Choroid plexus epithelial cell (primary cell): ENCODE data around the gene DENND5B.

ENCODE experiments used
- DNase-seq: peaks from one replicate; pipeline ENCODE4 v3.0.0-alpha.2; 2010; ENCODE audit warnings: low read depth
- H3K4me3 ChIP-seq: 2 replicates; pipeline ENCODE4 v1.5.1; 2011; ENCODE audit warnings: low read depth, mild to moderate bottlenecking, control low read depth, low read length, moderate library complexity
- CTCF ChIP-seq: conservative IDR thresholded peaks from 2 replicates; pipeline ENCODE4 v1.5.1; 2011; ENCODE audit warnings: low read depth, mild to moderate bottlenecking, control low read depth, inconsistent platforms, low read length, moderate library complexity

The DENND5B gene

GRCh38 chr12:31342286-31342685 lies 248.7 kb downstream of the DENND5B start:
- H3K4me3 ChIP-seq, result no peak overlapping the region
- no peak for TF ChIP-seq CTCF
- DNase-seq, result peak; percentile 5

GRCh38 chr12:31339831-31340622 lies 250.9 kb downstream of the DENND5B start:
- DNase-seq, result no peak
- H3K4me3 ChIP-seq, result no peak overlapping the region

GRCh38 chr12:31337952-31338351 lies 253.0 kb downstream of the DENND5B start:
- TF ChIP-seq CTCF, result no peak
- no peak for DNase-seq
- H3K4me3 ChIP-seq, result no peak overlapping the region

More at GRCh38 chr12:31339831-31340622, 250.9 kb downstream of the DENND5B start:
- no peak for TF ChIP-seq CTCF
